Epithelial cell of esophagus (primary cell): ENCODE data around the gene PLCG2.

Experiments
- DNase-seq: peaks from one replicate; pipeline ENCODE4 v3.0.0; 2010; ENCODE audit warnings: low read depth
- H3K4me3 ChIP-seq: 2 replicates; pipeline ENCODE4 v1.5.1; 2011; ENCODE audit warnings: mild to moderate bottlenecking, low read length, control low read depth
- CTCF ChIP-seq: IDR thresholded peaks from 2 replicates; pipeline ENCODE4 v1.5.1; 2011; ENCODE audit warnings: low read depth, mild to moderate bottlenecking, low read length, control low read depth, inconsistent platforms; ENCODE audit not compliant: insufficient read depth; ENCODE audit errors: missing control alignments

PLCG2 gene

DNA sequence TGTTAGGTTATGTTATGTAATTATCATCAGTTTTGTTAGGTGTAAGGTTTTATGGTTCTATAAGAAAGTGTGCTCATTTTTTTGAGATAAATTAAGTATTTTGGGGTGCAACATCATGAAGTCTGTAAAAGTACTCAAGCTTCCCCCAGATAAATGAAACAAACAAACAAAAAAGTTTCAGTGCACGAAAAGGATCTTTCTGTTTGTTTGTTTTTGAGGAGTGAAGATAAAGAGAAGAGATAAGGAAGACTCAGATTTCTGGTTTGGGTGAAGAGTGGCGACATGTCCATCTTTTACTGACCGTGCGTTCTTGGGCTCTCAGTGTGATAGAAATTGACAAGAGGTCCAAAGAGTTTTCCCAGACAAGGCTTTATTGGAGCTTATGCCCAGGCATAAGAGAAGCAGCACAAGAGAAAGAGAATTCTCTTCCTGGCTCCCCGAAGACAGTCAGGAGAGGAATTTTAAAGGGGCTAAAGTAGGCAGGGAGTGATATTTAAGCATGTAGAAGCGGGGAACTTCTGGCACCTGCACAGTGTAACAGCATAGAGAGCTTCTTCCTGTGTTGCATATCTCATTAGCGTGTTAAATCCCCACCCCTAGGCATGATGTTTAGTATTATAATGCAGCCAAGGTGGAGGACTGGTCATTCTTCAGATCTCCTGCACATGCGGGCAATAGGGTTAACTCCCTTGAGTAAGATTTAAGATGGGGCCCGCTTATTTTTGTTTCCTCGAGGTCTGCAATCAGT is 71.3 kb downstream of the PLCG2 start:
- H3K4me3 ChIP-seq, result no peak overlapping the region
- DNase-seq, result no peak
- TF ChIP-seq CTCF, result no peak

GRCh38 chr16:81852347-81852746 is 73.3 kb downstream of the PLCG2 start:
- peak; percentile 26 for DNase-seq
- no peak overlapping the region for H3K4me3 ChIP-seq
- no peak for TF ChIP-seq CTCF

GRCh38 chr16:81855552-81856153 is 76.6 kb downstream of the PLCG2 start:
- no peak for TF ChIP-seq CTCF
- no peak overlapping the region for H3K4me3 ChIP-seq
- no peak for DNase-seq

- no peak for TF ChIP-seq CTCF
- DNase-seq, result no peak
Observed at GRCh38 chr16:81860287-81861266, 81.5 kb downstream of the PLCG2 start.

DNA sequence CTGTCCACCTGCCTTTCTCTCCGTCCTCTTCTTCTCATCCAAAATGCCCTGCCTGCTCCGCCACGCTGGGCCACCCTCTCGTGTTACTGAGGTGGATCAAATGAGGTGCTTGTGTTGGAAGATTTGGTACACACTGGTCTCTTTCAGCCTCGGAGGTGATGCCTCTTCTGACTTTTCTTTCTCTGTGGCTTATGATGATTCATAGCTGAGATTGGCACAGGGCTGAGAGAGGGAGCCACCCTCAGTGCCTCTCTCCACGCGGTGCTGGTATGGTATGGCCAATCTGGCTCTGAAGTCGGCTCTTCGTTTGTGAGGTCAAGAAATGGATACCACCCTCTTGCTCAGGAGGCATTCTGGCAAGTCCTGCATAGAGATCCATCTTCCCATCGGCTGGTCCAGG is 82.4 kb downstream of the PLCG2 start:
- no peak for TF ChIP-seq CTCF
- peak; percentile 54 for DNase-seq
- H3K4me3 ChIP-seq, result no peak overlapping the region

More at GRCh38 chr16:81860287-81861266, 81.5 kb downstream of the PLCG2 start:
- no peak overlapping the region for H3K4me3 ChIP-seq

DNA sequence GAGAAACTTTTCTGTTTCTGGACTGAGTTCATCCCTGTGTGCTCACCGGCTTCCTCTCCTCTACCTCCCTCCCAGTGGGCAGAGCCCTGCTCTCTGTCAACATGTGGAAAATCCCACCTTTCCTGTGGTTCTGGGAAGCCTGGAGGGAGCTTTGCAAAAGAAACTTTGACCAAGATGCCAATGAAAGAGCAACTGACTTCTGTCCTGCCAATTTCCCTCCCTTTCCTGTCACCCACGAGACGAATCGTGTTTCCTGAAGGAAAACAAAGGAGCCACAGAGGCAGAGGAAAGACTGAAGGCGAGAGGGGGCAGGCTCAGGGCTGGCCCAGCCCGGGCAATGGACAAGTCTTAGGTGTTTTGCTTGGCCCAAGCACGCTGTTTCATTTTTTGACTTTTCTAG is 82.8 kb downstream of the PLCG2 start:
- no peak for DNase-seq

More for the DNA sequence above, 82.8 kb downstream of the PLCG2 start:
- TF ChIP-seq CTCF, result no peak
- H3K4me3 ChIP-seq, result no peak overlapping the region
